Natural killer cell treated with Interleukin-12 subunit alpha and Interleukin-12 subunit beta and Interleukin-15 and Interleukin-18, amount 100 ng/mL, for 72 hours (primary cell): ENCODE data around the gene SGCD. TPM values are rescaled to one million over a fixed set of nuclear protein-coding genes. Genes with fewer than 3 reads are reported as not detected.

ENCODE experiments used
- ATAC-seq, 2 donors: fragments of 150-1000 bp; cut with Tn5 transposase in 1 of 2; sonication (Bioruptor Pico), chemical (Tn5 transposase) in 1 of 2; 2 replicates each; pipeline ENCODE4 v1.10.0; 2021
- DNase-seq: peaks from one replicate; pipeline ENCODE4 v3.0.0; 2022; ENCODE audit warnings: low spot score
- H3K27ac Mint-ChIP-seq, 2 donors: 1 replicate in 1 of 2; 2 replicates in 1 of 2; pipeline ENCODE4 v1.8.0; 2022; ENCODE audit warnings: mixed read lengths in 2 of 2, mild to moderate bottlenecking in 1 of 2, moderate library complexity in 1 of 2
- H3K27me3 Mint-ChIP-seq, 2 donors: 1 replicate in 1 of 2; 2 replicates in 1 of 2; pipeline ENCODE4 v1.8.0; 2022; ENCODE audit warnings: mixed read lengths in 2 of 2
- H3K36me3 Mint-ChIP-seq: one replicate; pipeline ENCODE4 v1.8.0; 2022; ENCODE audit warnings: mixed read lengths
- H3K4me1 Mint-ChIP-seq, 2 donors: 1 replicate in 1 of 2; 2 replicates in 1 of 2; pipeline ENCODE4 v1.8.0; 2022; ENCODE audit warnings: low read depth in 2 of 2, mixed read lengths in 2 of 2, mild to moderate bottlenecking in 1 of 2
- H3K4me3 Mint-ChIP-seq: one replicate; pipeline ENCODE4 v1.8.0; 2022; ENCODE audit warnings: mixed read lengths
- H3K9me3 Mint-ChIP-seq: 2 replicates; pipeline ENCODE4 v1.8.0; 2022; ENCODE audit warnings: mixed read lengths
- total RNA-seq, 2 donors: library from RNA; stranded (reverse); gene quantifications; one replicate each; pipeline ENCODE4 v1.2.3, GENCODE V29; 2022

SGCD gene
- total RNA-seq, 2 donors from 2014 or later: 0.20 TPM; not detected in 1

GRCh38 chr5:156581725-156582124 is 254.8 kb downstream of the SGCD start:
- no peak overlapping the region for H3K27ac Mint-ChIP-seq
- ATAC-seq (no peak), DNase-seq (no peak)
- H3K9me3 Mint-ChIP-seq: peaks cover 11% of the 10 kb centered on the region
- H3K4me1 Mint-ChIP-seq: no peaks in the 10 kb centered on the region
- peaks cover 21% of the 10 kb centered on the region for H3K36me3 Mint-ChIP-seq
- peaks cover 33 to 60% of the 10 kb centered on the region in 2 donors for H3K27me3 Mint-ChIP-seq
- no peak overlapping the region for H3K4me3 Mint-ChIP-seq

- no peak for ATAC-seq
- Mint-ChIP-seq H3K27ac (no peak overlapping the region), H3K4me1 (no peaks in the 10 kb centered on the region), H3K9me3 (peaks cover 11% of the 10 kb centered on the region), H3K27me3 (peaks cover 31 to 61% of the 10 kb centered on the region in 2 donors), H3K36me3 (peaks cover 21% of the 10 kb centered on the region), H3K4me3 (no peak overlapping the region)
- no peak for DNase-seq
These were observed 255.2 kb downstream of the SGCD start for GRCh38 chr5:156582193-156582598.

- ATAC-seq: no peak
- H3K27ac Mint-ChIP-seq: no peak overlapping the region
- H3K4me1 Mint-ChIP-seq: no peaks in the 10 kb centered on the region
- no peak for DNase-seq
- no peak overlapping the region for H3K4me3 Mint-ChIP-seq
- H3K36me3 Mint-ChIP-seq: peaks cover 10% of the 10 kb centered on the region
- H3K27me3 Mint-ChIP-seq: peaks cover 28 to 45% of the 10 kb centered on the region in 2 donors
- peaks cover 5% of the 10 kb centered on the region for H3K9me3 Mint-ChIP-seq
These were observed 257.9 kb downstream of the SGCD start for GRCh38 chr5:156584871-156585270.

- peaks cover 29 to 44% of the 10 kb centered on the region in 2 donors for H3K27me3 Mint-ChIP-seq
- H3K36me3 Mint-ChIP-seq: no peaks in the 10 kb centered on the region
These were observed 259.0 kb downstream of the SGCD start for GRCh38 chr5:156585999-156586398.

GRCh38 chr5:156587012-156587411 is 260.0 kb downstream of the SGCD start:
- Mint-ChIP-seq H3K27me3 (peaks cover 30 to 47% of the 10 kb centered on the region in 2 donors), H3K36me3 (no peaks in the 10 kb centered on the region), H3K9me3 (no peaks in the 10 kb centered on the region)

More at GRCh38 chr5:156585999-156586398, 259.0 kb downstream of the SGCD start:
- no peak for ATAC-seq
- Mint-ChIP-seq H3K4me1 (no peaks in the 10 kb centered on the region), H3K27ac (no peak overlapping the region), H3K4me3 (no peak overlapping the region), H3K9me3 (no peaks in the 10 kb centered on the region)
- DNase-seq: no peak

GRCh38 chr5:156588306-156588705 is 261.3 kb downstream of the SGCD start:
- Mint-ChIP-seq H3K27ac (no peak overlapping the region), H3K27me3 (peaks cover 32 to 48% of the 10 kb centered on the region in 2 donors), H3K9me3 (no peaks in the 10 kb centered on the region), H3K4me3 (no peak overlapping the region), H3K4me1 (no peaks in the 10 kb centered on the region), H3K36me3 (peaks cover 6% of the 10 kb centered on the region)
- no peak for DNase-seq
- no peak for ATAC-seq

More at GRCh38 chr5:156587012-156587411, 260.0 kb downstream of the SGCD start:
- DNase-seq (no peak), ATAC-seq (no peak)
- no peak overlapping the region for H3K4me3 Mint-ChIP-seq
- no peak overlapping the region for H3K27ac Mint-ChIP-seq
- H3K4me1 Mint-ChIP-seq: no peaks in the 10 kb centered on the region

GRCh38 chr5:156589104-156589945 is 262.4 kb downstream of the SGCD start:
- no peak overlapping the region for H3K4me3 Mint-ChIP-seq
- peaks cover 32 to 46% of the 10 kb centered on the region in 2 donors for H3K27me3 Mint-ChIP-seq
- H3K36me3 Mint-ChIP-seq: peaks cover 6% of the 10 kb centered on the region
- H3K4me1 Mint-ChIP-seq: no peaks in the 10 kb centered on the region
- H3K27ac Mint-ChIP-seq: no peak overlapping the region
- no peak for ATAC-seq
- no peak for DNase-seq
- H3K9me3 Mint-ChIP-seq: no peaks in the 10 kb centered on the region

GRCh38 chr5:156589946-156590216 is 262.9 kb downstream of the SGCD start:
- Mint-ChIP-seq H3K4me3 (no peak overlapping the region), H3K27me3 (peaks cover 35 to 51% of the 10 kb centered on the region in 2 donors), H3K36me3 (peaks cover 6% of the 10 kb centered on the region), H3K9me3 (no peaks in the 10 kb centered on the region), H3K4me1 (no peaks in the 10 kb centered on the region), H3K27ac (no peak overlapping the region)
- no peak for ATAC-seq
- no peak for DNase-seq

GRCh38 chr5:156590978-156591377 is 264.0 kb downstream of the SGCD start:
- Mint-ChIP-seq H3K4me3 (no peak overlapping the region), H3K27me3 (peaks cover 35 to 51% of the 10 kb centered on the region in 2 donors), H3K27ac (no peak overlapping the region), H3K9me3 (no peaks in the 10 kb centered on the region), H3K36me3 (peaks cover 6% of the 10 kb centered on the region), H3K4me1 (no peaks in the 10 kb centered on the region)
- ATAC-seq: no peak
- DNase-seq: no peak

- H3K36me3 Mint-ChIP-seq: peaks cover 6% of the 10 kb centered on the region
- DNase-seq: no peak
These were observed 264.7 kb downstream of the SGCD start for GRCh38 chr5:156591631-156592030.

GRCh38 chr5:156593546-156593945 is 266.6 kb downstream of the SGCD start:
- H3K4me1 Mint-ChIP-seq: no peaks in the 10 kb centered on the region
- peaks cover 6% of the 10 kb centered on the region for H3K36me3 Mint-ChIP-seq
- H3K9me3 Mint-ChIP-seq: no peaks in the 10 kb centered on the region
- peaks cover 34 to 49% of the 10 kb centered on the region in 2 donors for H3K27me3 Mint-ChIP-seq
- no peak overlapping the region for H3K4me3 Mint-ChIP-seq
- DNase-seq (no peak), ATAC-seq (no peak)
- no peak overlapping the region for H3K27ac Mint-ChIP-seq

More at GRCh38 chr5:156591631-156592030, 264.7 kb downstream of the SGCD start:
- ATAC-seq: no peak
- no peaks in the 10 kb centered on the region for H3K4me1 Mint-ChIP-seq
- no peaks in the 10 kb centered on the region for H3K9me3 Mint-ChIP-seq
- no peak overlapping the region for H3K27ac Mint-ChIP-seq
- H3K27me3 Mint-ChIP-seq: peaks cover 36 to 50% of the 10 kb centered on the region in 2 donors
- no peak overlapping the region for H3K4me3 Mint-ChIP-seq

GRCh38 chr5:156594406-156594805 is 267.4 kb downstream of the SGCD start:
- Mint-ChIP-seq H3K36me3 (peaks cover 6% of the 10 kb centered on the region), H3K27me3 (peaks cover 29 to 43% of the 10 kb centered on the region in 2 donors), H3K4me3 (no peak overlapping the region), H3K4me1 (no peaks in the 10 kb centered on the region), H3K9me3 (no peaks in the 10 kb centered on the region), H3K27ac (peak overlapping the region in 1 of 2 donors; percentile 20)
- no peak for DNase-seq
- no peak for ATAC-seq

GRCh38 chr5:156595132-156595787 is 268.3 kb downstream of the SGCD start:
- peak in 1 of 2 donors; percentile 33 for ATAC-seq
- no peak for DNase-seq
- Mint-ChIP-seq H3K27me3 (peaks cover 26 to 43% of the 10 kb centered on the region in 2 donors), H3K27ac (peak overlapping the region in 1 of 2 donors; percentile 20), H3K4me1 (no peaks in the 10 kb centered on the region), H3K9me3 (no peaks in the 10 kb centered on the region), H3K4me3 (no peak overlapping the region), H3K36me3 (peaks cover 6% of the 10 kb centered on the region)

- Mint-ChIP-seq H3K4me1 (no peaks in the 10 kb centered on the region), H3K9me3 (peaks cover under 1% of the 10 kb centered on the region), H3K27me3 (peaks cover 23 to 37% of the 10 kb centered on the region in 2 donors), H3K4me3 (no peak overlapping the region), H3K27ac (no peak overlapping the region), H3K36me3 (peaks cover 14% of the 10 kb centered on the region)
- DNase-seq (no peak), ATAC-seq (no peak)
These were observed 270.3 kb downstream of the SGCD start for GRCh38 chr5:156597276-156597675.
